Anterior cingulate cortex (tissue), 58 donors: Measurements from ENCODE around the gene TRPM3.

ENCODE experiments used
- DNase-seq, 58 donors: peaks; one replicate each; lab custom pipeline; 2025; lab: John Stamatoyannopoulos, UW

Gene TRPM3

DNA sequence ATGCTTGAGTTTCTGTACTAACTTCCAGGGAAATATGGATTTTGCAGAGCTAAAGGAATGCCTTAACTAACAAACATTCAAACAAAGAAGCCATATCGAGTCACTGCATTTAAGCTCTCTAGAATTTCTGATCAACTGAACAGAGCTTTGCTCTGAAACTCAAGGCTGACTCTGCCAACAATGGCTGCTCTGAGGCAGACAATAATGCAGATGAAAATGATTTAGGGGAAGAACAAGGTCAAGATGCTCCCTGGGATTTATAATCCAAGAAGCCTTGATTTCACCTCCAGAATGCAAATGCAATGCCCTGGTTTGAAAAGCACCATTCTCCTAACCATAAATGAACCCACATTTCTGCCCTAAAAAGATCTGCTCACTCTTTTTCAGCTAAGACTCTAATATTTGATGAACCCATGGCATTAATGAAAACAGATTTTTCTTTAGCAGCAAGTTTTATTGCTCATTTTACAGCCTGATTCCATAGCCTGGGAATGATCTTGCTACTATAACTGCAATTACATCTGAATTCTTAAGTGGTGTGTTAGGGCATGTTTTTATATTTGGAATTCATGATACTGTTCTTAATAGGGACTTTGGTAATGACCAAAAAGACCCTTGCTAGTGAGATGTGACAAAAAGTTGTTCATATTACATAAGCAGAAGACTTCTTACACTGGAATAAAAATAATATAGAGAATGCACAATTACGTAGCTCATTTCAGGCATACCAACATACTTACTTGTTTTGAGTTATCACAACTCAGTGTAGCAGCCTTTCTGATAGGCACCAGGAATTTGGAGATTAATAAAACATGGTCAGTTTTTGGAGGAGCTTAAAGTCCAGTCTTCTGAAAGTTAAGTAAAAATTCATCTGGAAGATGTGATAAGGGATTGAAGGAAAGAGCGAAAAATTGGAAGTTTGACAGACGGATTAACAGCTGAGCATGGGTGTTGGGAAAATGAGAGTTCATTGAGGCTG lies 169.4 kb downstream of the TRPM3 start:
- no peak for DNase-seq

- no peak for DNase-seq
These were observed 171.2 kb downstream of the TRPM3 start for GRCh38 chr9:70950270-70950669.

DNA sequence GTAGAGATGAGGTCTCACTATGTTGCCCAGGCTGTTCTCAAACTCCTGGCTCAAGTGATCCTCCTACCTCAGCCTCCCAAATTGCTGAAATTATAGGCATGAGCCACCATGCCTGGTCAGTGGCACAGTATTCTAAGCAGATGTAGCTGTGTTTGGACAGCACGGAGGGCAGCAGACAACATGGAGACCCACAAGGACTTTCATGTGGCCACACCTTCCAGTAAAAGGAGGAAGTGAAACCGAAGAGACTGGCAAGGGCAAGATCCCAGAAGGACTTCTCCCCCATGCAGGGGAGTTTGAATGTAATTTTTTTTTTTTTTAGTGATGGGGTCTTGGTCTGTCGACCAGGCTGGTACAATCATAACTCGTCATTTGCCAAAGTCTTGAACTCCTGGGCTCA lies 172.2 kb downstream of the TRPM3 start:
- no peak for DNase-seq

GRCh38 chr9:70948744-70949143 lies 172.7 kb downstream of the TRPM3 start:
- DNase-seq: no peak

DNA sequence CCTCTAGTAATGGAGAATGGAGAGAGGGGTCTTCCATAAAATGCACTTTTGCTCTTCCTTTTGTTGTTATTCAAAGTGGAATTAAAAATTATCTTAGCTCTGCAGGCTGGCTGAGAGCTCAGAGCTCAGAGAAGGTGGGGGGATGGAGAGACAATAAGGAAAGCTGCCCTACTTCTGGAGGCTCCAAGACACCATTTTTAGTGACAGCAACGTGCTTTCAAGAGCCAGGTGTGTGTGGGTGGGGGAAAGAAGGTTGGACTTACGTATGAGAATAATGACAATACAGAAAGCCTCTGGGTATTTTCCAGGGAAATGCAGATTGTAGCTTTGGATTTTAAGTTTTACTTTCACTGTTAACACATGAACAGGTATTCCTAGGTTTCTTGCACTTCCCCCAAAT lies 173.9 kb downstream of the TRPM3 start:
- DNase-seq: peak in 2 of 58 donors; percentile 1 to 2

DNA sequence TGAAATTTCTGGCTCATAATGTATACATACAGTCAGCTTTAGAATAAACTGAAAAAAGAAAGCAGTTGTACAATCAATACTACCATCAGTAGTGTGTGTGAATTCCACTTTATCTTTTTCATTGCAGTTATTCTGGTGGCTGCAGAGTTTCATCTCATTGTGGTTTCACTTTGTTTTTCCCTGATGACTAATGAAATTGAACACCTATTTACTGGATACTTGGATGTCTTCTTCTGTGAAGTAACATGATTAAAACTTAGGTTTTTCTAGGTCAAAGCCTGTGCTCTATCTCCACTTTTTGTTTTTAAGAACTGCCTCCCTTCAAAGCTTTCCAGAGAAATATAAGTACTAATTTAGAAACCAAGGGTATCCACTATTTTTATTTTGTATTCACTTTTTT lies 174.3 kb downstream of the TRPM3 start:
- no peak for DNase-seq

- DNase-seq: no peak
These were observed 176.1 kb downstream of the TRPM3 start for GRCh38 chr9:70945301-70945700.

DNA sequence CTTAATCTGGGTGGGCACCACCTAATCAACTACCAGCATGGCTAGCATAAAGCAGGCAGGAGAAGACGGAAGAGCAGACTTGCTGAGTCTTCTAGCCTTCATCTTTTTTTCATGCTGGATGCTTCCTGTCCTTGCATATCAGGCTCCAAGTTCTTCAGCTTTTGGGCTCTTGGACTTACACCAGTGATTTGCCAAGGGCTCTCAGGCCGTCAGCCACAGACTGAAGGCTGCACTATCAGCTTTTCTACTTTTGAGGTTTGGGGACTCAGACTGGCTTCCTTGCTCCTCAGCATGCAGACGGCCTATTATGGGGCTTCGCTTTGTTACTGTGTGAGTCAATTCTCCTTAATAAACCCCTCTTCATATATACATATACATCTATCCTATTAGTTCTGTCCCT lies 180.2 kb downstream of the TRPM3 start:
- DNase-seq: no peak

DNA sequence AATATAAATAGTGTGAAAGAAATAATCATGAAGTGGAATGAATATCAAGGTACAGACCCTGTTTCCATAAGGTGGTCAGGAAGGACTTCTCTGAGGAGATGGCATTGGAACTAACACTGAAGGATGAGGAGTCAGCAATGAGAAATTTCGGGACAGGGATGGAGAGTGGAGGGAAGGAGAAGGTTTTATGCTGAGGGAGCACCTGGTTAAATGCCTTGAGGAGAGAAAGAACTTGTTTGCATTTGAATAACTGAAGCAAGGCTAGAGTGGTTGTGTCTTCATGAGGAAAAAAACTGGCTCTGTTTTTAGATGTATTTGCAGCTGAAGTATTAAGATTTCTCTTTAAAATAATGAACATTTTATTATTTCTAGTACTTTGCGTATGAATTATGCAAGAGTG lies 180.8 kb downstream of the TRPM3 start:
- no peak for DNase-seq

DNA sequence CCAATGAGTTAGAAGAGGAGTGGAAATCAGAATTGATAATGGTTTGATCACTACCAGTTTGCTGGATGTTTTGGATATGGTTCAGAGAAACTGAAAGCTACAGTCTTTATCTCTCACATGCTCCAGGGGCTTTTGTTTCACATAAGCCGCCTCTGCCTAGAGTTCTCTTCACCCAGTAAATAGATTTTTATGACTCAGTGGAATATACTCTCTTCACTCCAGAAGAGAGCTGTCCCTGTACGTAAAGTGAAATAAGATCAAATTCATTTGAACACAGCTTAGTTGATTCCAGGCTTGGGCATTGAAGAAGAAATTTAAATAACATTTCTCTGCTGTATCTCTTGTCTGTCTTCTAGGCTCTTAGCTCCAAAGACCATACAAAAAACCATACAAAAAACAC lies 184.9 kb downstream of the TRPM3 start:
- no peak for DNase-seq

DNA sequence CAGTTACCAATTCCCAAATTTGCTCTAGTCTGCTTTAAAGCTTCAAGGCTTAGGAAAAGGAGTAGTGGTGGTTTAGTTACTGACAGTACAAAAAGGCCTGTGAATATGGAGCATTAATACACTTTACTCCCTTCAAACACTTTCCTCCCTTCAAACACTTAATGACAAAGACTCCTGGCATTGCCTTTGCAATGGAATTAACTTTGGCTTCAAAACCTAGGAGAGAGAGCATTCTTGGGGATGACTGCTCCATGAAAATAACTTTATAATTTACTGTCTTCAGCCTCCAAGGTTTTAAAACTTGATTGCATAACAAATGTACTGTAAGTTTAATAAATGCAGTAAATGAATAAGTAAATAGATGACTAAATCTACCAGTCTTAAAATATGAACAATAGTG lies 185.6 kb downstream of the TRPM3 start:
- no peak for DNase-seq

- no peak for DNase-seq
These were observed 186.8 kb downstream of the TRPM3 start for GRCh38 chr9:70934642-70935041.

DNA sequence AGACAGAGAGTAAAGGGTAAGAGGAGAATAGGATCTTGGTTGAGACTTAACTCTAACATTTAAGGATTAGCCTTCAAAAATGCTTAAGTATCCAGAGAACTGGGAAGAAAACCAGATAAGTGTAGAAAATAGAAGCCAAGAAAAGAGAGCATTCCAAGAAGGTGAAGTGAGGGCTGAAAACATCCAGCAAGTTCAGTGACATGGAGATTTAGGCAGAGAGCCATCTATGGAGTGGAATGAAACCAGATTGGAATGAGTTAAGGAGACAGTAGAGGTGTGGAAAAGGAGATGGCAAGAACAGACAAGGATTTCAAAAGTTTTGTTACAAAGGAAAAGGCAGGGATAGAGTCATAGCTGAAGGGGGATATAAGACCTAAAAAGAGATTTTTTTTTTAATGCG lies 188.1 kb downstream of the TRPM3 start:
- no peak for DNase-seq

DNA sequence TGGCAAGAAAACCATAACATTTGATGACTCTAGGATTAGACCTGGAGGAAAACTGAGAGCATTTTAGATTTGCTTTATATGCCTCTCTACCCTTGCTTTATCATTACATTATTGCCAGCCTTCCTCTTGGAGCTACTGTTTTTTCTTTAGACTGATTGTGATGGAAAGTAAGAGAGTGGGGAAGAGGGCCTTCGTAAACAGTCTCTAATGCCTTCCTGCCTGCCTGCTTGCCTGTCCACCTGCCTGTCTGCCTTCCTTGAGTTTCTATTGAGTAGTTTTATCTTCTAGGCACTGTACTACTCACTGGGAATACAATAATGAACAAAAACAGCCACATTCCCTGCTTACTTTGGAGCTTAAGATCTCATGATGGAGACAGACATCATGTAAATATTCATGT lies 189.3 kb downstream of the TRPM3 start:
- no peak for DNase-seq

- no peak for DNase-seq
These were observed 193.9 kb downstream of the TRPM3 start for GRCh38 chr9:70927530-70927929.

DNA sequence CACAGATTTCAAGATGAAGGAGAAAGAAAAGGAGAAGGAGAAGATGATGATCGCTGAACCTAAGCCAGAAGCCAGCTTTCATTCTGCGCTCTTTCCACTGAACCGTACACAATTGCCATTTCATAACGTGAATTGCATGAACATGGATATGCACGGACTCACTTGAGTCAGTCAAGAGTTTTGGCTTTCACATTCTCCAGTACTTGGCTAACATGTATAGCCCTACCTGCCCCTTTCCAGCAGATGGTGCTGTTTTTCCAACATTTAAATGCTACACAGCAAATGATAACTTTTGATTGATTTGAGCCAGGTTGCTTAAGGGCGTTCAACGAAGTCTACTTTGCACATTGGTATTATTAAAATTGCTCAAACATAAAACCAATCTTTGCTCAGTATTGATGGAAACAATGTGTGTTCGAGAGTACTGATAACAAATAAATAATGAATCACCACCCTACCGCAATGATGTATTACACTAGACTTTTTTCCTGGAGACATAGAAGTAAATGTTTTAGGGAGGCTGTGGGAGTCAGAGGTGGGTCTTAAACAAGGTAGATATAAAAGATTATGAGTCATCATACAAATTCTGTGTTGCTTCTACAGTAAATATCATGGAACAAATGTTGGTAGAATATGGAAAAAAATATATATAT lies 196.4 kb downstream of the TRPM3 start:
- peak in 20 of 58 donors; percentile 0 to 69 (median 12) for DNase-seq

DNA sequence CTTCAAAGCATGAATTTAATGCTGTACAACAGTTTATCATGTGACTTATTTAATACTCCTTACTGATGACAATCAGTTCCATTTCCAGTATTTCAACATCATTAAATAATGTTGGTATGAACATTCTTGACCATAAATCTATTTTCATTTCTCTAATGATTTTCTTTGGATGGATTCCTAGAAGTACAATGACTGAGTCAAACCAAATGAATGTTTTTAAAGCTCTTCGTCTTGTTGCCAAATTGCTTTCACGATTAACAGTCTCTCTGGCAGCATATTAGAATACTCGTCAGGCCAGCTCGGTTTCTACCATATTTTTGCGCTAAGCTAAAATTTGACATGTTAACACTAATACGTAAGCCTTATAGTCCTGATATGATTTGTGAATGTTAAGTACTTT lies 197.0 kb downstream of the TRPM3 start:
- no peak for DNase-seq

GRCh38 chr9:70923961-70924360 lies 197.5 kb downstream of the TRPM3 start:
- no peak for DNase-seq

DNA sequence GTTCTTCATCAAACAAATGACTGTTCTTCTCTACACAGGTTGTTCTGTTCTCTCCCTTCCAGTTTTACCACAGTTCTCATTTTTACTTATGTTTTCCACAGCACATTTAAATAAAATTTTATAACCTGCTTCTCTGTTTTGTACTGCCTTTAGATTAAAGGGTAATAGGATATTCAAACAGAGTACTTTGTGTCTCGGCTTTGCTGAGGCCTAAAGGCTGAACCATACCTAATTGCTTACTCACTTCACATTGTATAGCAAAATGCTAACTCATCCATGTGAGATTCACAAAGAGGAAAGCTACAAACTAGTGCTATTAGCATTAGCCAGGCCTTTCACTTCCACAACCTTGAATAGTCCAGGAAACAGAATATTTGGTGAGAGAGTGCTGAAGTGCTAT lies 200.3 kb downstream of the TRPM3 start:
- no peak for DNase-seq

GRCh38 chr9:70917277-70917676 lies 204.1 kb downstream of the TRPM3 start:
- no peak for DNase-seq

- no peak for DNase-seq
These were observed 209.6 kb downstream of the TRPM3 start for GRCh38 chr9:70911791-70912190.

- no peak for DNase-seq
These were observed 210.8 kb downstream of the TRPM3 start for GRCh38 chr9:70910598-70910997.
